SKM-1 (cell line): Measurements from ENCODE around the gene JOSD1.

Experiments
- DNase-seq: peaks from one replicate; lab custom pipeline; 2025; ENCODE audit not compliant: unreplicated experiment; lab: John Stamatoyannopoulos, UW

JOSD1 gene

GRCh38 chr22:38733724-38734381 lies 33.1 kb upstream of the JOSD1 start:
- DNase-seq, result no peak

- peak; percentile 6 for DNase-seq
Observed at GRCh38 chr22:38733329-38733723, 32.6 kb upstream of the JOSD1 start.

GRCh38 chr22:38732251-38732815 lies 31.6 kb upstream of the JOSD1 start:
- DNase-seq, result no peak

DNA sequence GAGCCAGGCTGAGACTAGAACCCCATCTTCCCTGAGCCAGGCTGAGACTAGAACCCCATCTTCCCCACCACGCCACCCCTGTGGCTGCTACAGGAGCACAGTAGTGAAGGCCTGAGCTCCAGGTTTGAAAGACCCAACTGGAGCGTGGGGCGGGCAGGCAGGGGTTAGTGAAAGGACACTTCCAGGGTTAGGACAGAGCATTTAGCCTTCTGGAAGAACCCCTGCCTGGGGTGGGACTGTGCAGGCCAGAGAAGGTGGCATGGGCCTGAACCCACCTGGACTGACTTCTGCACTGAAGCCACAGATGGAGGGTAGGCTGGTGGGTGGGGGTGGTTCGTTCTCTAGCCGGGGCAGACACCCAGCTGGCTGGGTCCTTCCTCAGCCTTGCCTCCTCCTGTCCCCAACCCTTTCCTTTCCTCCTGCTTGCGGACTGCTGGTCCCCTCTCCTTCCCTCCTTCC lies 31.0 kb upstream of the JOSD1 start:
- DNase-seq, result no peak

DNA sequence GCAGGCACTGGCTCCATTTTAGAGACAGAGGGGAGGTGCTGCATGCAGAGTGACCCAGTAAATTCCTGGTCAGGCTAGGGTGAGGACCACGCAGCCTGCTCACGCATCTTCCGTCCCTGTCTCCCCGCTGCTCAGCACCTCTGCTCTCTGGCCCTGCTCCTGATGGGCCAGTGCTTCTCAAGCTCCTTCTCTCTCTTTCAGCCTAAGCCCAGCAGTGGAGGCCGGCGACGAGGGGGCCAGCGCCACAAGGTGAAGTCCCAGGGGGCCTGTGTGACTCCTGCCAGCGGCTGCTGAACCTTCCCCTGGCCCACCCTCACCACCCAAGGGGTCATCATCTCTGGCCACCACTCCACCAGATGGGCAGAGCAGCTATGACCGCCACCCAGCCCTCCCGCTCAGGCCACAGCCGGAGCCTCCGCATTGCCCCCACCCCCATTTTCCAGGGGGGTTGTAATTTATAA lies 29.7 kb upstream of the JOSD1 start:
- no peak for DNase-seq

DNA sequence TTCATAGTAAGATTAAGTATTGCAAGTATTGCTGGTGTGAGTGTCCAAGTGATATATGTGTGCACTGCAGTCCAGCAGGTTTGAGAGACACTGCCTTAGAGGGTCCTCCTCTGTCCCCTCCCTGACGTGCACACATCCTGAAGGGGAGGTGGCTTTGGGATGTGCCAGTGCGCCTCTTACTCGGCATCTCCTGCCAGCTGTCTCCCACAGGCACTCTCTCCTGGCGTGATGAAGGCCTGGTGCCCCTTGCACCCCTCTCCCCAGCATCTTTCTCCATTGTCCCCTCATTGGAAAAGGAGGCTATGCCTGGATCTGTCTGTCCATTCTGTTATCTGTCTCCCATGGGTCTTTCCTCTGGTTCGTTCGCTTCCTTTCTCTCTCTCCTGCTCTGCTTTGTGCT lies 29.2 kb upstream of the JOSD1 start:
- DNase-seq, result no peak

DNA sequence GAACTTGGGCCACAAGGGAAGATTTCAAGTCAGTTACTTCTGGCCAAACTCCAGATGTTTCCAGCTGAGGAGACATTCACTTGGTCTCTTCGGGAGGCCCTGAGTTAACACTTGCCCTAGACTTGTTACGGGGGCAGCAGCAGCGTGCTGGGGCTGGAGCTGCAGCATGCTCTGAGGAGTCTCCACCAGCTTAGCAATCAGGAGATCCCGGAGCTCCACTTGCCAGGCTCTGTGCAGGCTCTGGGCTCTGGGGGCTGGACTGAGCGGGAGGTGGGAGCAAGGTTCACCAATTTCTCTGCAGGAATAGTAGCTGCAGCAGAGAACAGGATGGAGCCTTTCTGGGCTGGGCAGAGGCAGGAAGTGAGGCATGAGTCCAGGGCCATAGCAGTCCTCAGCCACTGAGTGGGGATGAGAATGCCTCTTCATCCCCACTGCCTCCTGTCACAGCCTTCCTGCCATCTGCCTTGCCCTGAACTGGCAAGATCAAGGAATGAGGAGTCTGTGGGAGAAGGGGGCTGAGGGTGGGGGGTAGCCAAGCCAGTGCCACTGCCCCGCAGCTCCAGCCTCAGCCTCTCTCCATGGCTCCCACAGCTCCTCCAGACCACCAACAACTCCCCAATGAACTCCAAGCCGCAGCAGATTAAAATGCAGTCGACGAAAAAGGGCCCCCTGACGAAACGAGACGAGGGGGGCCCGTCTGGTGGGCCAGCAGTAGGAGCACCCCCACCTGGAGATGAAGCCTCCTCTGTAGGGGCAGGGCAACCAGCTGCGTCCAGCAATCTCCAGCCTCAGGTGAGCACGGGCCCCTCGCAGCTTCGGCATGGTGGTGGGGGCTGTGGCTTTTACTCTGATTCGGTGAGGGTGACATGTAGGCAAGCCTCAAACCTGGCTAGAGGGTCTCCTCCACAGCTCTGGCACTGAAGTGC lies 28.4 kb upstream of the JOSD1 start:
- DNase-seq, result no peak

GRCh38 chr22:38727530-38728451 lies 27.0 kb upstream of the JOSD1 start:
- no peak for DNase-seq

- no peak for DNase-seq
Observed at GRCh38 chr22:38727123-38727522, 26.4 kb upstream of the JOSD1 start.

DNA sequence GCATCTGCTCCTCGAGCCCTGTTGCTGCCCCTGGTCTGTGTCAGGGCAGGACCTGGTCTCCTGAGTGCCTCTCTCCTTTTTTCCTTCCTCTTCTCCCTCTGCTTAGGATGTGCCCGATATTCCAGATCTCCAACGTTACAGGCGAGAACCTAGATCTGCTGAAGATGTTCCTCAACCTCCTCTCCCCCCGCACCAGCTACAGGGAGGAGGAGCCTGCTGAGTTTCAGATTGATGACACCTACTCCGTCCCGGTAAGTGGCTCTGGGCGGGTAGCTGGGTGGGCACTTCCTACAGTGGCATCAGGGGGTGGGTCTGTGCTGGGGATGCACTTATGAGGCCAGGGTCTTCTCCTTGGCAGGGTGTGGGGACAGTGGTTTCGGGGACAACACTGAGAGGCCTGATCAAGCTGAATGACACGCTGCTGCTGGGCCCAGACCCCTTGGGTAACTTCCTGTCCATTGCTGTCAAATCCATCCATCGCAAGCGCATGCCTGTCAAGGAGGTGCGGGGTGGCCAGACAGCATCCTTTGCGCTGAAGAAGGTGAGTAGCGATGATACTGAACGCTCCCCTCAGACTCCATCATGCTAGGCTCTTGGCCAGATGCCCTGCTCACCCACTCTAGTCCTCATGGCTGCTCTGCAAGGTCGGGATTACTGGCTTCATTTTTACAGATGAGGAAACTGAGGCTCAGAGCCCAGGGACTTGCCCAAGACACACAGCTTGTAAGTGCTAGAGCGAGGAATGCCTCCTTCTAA lies 25.3 kb upstream of the JOSD1 start:
- no peak for DNase-seq

DNA sequence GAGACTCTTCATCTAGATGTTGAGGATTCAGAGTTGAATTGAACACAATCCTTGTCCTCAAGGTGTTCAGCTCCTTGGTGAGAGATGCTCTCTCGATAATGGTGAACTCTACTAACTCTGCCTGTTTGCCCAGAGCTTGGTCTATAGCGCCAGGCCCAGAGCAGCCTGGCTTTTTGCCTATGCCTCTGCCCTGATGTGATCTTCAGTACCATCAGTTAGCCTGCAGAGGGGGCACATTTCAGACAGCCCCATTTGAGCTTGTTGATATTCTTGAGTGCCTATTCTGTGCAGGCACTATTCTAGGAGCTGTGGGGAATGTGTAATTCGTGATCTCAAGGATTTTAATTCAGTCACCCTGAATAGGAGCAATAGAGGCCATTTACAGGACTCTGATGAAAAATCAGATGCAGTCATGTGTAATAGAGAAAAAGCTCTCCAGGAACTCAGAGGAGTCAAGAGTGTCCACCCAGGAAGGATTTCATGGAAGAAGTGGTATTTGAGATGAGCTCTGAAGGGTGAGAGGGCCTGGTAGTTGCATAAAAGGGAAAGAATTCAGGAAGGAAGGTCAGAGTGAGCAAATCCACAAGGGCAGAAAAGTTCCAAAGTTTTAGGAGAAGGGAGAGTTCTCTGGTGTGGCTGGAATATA lies 24.3 kb upstream of the JOSD1 start:
- peak; percentile 16 for DNase-seq

GRCh38 chr22:38724176-38724575 lies 23.4 kb upstream of the JOSD1 start:
- no peak for DNase-seq

- DNase-seq, result no peak
Observed at GRCh38 chr22:38721551-38721950, 20.8 kb upstream of the JOSD1 start.

DNA sequence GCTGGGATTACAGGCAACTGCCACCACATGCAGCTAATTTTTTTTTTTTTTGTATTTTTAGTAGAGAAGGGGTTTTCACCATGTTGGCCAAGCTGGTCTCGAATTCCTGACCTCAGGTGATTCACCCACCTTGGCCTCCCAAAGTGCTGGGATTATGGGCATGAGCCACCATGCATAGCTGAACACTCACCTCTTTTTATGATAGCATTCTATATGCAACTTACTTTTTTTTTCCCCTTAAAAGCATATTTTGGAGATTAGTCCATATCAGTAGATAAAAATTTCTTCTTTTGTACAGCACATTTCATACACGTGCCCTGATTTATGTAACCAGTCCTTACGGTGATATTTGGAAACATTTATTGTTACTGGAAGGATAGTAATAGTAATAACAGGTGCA lies 19.6 kb upstream of the JOSD1 start:
- DNase-seq, result no peak

GRCh38 chr22:38719196-38719595 lies 18.5 kb upstream of the JOSD1 start:
- no peak for DNase-seq

DNA sequence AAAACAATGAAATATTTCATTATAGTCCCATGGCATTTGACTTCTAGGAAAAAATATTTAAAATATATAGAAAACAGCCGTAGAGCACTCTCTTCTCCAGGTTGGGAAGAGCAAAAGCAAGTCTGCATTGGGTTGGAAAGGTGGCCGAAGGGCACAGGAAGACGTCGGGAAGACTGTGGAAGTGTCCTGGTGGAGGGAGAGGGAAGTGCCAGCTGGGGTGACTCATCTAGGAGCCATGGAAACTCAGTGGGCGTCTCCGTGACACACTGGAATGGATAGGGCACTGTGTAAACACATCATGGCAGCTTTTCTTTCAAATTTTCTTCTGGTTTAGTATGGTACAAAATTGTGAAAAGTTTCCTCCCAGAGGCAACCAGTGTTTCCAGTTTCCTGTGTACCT lies 17.7 kb upstream of the JOSD1 start:
- DNase-seq, result no peak

- DNase-seq, result no peak
Observed at GRCh38 chr22:38717244-38717643, 16.5 kb upstream of the JOSD1 start.

DNA sequence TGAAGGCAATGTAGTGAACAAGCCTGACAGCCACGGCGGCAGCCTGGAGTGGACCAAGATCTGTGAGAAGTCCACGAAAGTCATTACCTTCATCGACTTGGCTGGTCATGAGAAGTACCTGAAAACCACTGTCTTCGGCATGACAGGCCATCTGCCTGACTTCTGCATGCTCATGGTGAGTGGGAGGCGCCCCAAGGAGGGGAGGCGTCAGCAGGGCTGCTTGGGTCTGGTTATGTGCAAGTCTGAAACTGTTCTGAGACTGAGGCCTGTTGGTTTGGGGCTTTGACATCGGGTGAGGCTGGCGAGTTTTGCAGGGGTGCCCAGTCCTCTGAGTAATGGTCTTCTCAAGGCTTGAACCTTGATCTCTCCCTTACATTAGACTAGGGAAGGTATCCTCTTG lies 16.1 kb upstream of the JOSD1 start:
- no peak for DNase-seq

- DNase-seq, result no peak
Observed at GRCh38 chr22:38716271-38716670, 15.5 kb upstream of the JOSD1 start.

GRCh38 chr22:38715852-38716251 lies 15.1 kb upstream of the JOSD1 start:
- DNase-seq, result no peak
